Measurements from ENCODE around the gene TNFRSF11A. TPM values are rescaled to one million over a fixed set of nuclear protein-coding genes. Genes with fewer than 3 reads are reported as not detected.

TNFRSF11A gene
- polyA plus RNA-seq, 1 donor from 2014 or later, result not detected

GRCh38 chr18:62282188-62282629 lies 42.9 kb upstream of the TNFRSF11A start:
- Histone ChIP-seq H2AFZ (ENCODE audit: low read depth, low read length) (no peak overlapping the region), H3K9me3 (ENCODE audit: low read length) (no peaks in the 10 kb centered on the region), H3K9ac (ENCODE audit: low read length) (no peak overlapping the region), H3F3A (ENCODE audit: insufficient read depth, low read length, poor library complexity, severe bottlenecking) (no peaks in the 10 kb centered on the region), H3K4me2 (ENCODE audit: low read length) (no peak overlapping the region), H3K27ac (ENCODE audit: low read length) (no peak overlapping the region), H3K9me2 (ENCODE audit: insufficient read depth, low read length) (no peaks in the 10 kb centered on the region), H4K20me1 (ENCODE audit: insufficient read depth) (no peaks in the 10 kb centered on the region), H3K36me3 (ENCODE audit: insufficient read depth, low read length) (no peaks in the 10 kb centered on the region), H3K4me3 (ENCODE audit: low read length) (no peak overlapping the region), H3K79me2 (replicated peaks; ENCODE audit: insufficient read depth, low read length) (no peaks in the 10 kb centered on the region), H3K27me3 (ENCODE audit: insufficient read depth, low read depth, low read length) (no peaks in the 10 kb centered on the region)
- no peak for TF ChIP-seq TAF1 (IDR thresholded peaks at IDR 0.05; ENCODE audit: low read depth)
- TF ChIP-seq REST (IDR thresholded peaks at IDR 0.05; ENCODE audit: borderline replicate concordance), result no peak
- no peak for TF ChIP-seq SMC3 (conservative IDR thresholded peaks at IDR 0.05; ENCODE audit: poor library complexity)
- TF ChIP-seq EP300 (conservative IDR thresholded peaks at IDR 0.05; ENCODE audit: poor library complexity, severe bottlenecking), result no peak
- TF ChIP-seq POLR2AphosphoS5 (IDR thresholded peaks at IDR 0.05), result no peak
- TF ChIP-seq RAD21 (conservative IDR thresholded peaks at IDR 0.05), result no peak
- no peak for TF ChIP-seq EZH2 (IDR thresholded peaks at IDR 0.05; ENCODE audit: borderline replicate concordance, insufficient read depth, low read length, poor library complexity, severe bottlenecking)
- no peak for TF ChIP-seq MXI1 (conservative IDR thresholded peaks at IDR 0.05; ENCODE audit: poor library complexity, severe bottlenecking)
- TF ChIP-seq CTCF (IDR thresholded peaks at IDR 0.05; ENCODE audit: poor library complexity, severe bottlenecking), result no peak

GRCh38 chr18:62284637-62285036 lies 40.5 kb upstream of the TNFRSF11A start:
- Histone ChIP-seq H4K20me1 (ENCODE audit: insufficient read depth) (no peaks in the 10 kb centered on the region), H2AFZ (ENCODE audit: low read depth, low read length) (no peak overlapping the region), H3K4me2 (ENCODE audit: low read length) (no peak overlapping the region), H3K36me3 (ENCODE audit: insufficient read depth, low read length) (no peaks in the 10 kb centered on the region), H3K9me3 (ENCODE audit: low read length) (no peaks in the 10 kb centered on the region), H3K9ac (ENCODE audit: low read length) (no peak overlapping the region), H3K4me3 (ENCODE audit: low read length) (no peak overlapping the region), H3F3A (ENCODE audit: insufficient read depth, low read length, poor library complexity, severe bottlenecking) (no peaks in the 10 kb centered on the region), H3K27me3 (ENCODE audit: insufficient read depth, low read depth, low read length) (no peaks in the 10 kb centered on the region), H3K9me2 (ENCODE audit: insufficient read depth, low read length) (no peaks in the 10 kb centered on the region), H3K79me2 (replicated peaks; ENCODE audit: insufficient read depth, low read length) (no peaks in the 10 kb centered on the region), H3K27ac (ENCODE audit: low read length) (no peak overlapping the region)
- no peak for TF ChIP-seq POLR2AphosphoS5 (IDR thresholded peaks at IDR 0.05)
- no peak for TF ChIP-seq EP300 (conservative IDR thresholded peaks at IDR 0.05; ENCODE audit: poor library complexity, severe bottlenecking)
- TF ChIP-seq EZH2 (IDR thresholded peaks at IDR 0.05; ENCODE audit: borderline replicate concordance, insufficient read depth, low read length, poor library complexity, severe bottlenecking), result no peak
- no peak for TF ChIP-seq SMC3 (conservative IDR thresholded peaks at IDR 0.05; ENCODE audit: poor library complexity)
- TF ChIP-seq REST (IDR thresholded peaks at IDR 0.05; ENCODE audit: borderline replicate concordance), result no peak
- TF ChIP-seq CTCF (IDR thresholded peaks at IDR 0.05; ENCODE audit: poor library complexity, severe bottlenecking), result no peak
- no peak for TF ChIP-seq RAD21 (conservative IDR thresholded peaks at IDR 0.05)
- TF ChIP-seq TAF1 (IDR thresholded peaks at IDR 0.05; ENCODE audit: low read depth), result no peak
- no peak for TF ChIP-seq MXI1 (conservative IDR thresholded peaks at IDR 0.05; ENCODE audit: poor library complexity, severe bottlenecking)

All from neural cell (in vitro differentiated cells).